VCaP (cell line): Measurements from ENCODE around the gene ZNF467.

Experiments
- H3K27ac ChIP-seq: fragments of 450-650 bp; 2 replicates; pipeline ENCODE4 v1.5.1; 2017
- TF ChIP-seq, protein P1 (sequence below): fragments of 450-650 bp; conservative IDR thresholded peaks from 2 replicates; pipeline ENCODE4 v1.5.1; 2017; ENCODE audit warnings: mild to moderate bottlenecking, moderate library complexity

Gene ZNF467

DNA sequence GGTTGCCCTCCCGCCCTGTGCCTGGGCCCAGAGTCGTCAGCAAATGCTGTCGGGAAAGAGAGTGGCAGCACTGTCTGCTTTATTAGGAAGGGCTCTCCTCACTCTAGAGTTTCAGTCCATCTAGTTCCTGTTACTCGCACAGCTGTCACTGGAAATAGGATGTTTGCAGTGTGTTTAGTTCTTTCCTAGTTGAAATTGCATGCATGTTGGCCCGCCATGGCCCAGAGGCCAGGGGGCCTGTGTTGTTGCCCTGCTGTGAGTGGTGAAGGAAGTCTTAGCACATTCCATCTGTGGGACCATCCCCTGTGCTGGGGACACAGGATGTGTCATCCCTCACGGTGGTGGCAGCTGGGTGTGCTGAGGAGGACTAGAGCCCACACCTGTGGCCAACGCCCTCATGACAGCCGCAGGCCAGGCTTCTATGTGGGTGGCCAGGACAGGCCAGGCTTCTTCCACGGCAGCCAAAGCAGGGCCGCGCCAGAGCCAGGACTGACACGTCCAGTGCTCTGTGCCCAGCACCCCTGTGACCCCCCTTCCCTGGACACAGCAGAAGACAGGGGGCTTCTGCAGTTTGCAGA lies 45.4 kb downstream of the ZNF467 start:
- TF ChIP-seq, protein P1, sequence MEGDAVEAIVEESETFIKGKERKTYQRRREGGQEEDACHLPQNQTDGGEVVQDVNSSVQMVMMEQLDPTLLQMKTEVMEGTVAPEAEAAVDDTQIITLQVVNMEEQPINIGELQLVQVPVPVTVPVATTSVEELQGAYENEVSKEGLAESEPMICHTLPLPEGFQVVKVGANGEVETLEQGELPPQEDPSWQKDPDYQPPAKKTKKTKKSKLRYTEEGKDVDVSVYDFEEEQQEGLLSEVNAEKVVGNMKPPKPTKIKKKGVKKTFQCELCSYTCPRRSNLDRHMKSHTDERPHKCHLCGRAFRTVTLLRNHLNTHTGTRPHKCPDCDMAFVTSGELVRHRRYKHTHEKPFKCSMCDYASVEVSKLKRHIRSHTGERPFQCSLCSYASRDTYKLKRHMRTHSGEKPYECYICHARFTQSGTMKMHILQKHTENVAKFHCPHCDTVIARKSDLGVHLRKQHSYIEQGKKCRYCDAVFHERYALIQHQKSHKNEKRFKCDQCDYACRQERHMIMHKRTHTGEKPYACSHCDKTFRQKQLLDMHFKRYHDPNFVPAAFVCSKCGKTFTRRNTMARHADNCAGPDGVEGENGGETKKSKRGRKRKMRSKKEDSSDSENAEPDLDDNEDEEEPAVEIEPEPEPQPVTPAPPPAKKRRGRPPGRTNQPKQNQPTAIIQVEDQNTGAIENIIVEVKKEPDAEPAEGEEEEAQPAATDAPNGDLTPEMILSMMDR: no peak
- peak overlapping the region; percentile 71 for H3K27ac ChIP-seq

DNA sequence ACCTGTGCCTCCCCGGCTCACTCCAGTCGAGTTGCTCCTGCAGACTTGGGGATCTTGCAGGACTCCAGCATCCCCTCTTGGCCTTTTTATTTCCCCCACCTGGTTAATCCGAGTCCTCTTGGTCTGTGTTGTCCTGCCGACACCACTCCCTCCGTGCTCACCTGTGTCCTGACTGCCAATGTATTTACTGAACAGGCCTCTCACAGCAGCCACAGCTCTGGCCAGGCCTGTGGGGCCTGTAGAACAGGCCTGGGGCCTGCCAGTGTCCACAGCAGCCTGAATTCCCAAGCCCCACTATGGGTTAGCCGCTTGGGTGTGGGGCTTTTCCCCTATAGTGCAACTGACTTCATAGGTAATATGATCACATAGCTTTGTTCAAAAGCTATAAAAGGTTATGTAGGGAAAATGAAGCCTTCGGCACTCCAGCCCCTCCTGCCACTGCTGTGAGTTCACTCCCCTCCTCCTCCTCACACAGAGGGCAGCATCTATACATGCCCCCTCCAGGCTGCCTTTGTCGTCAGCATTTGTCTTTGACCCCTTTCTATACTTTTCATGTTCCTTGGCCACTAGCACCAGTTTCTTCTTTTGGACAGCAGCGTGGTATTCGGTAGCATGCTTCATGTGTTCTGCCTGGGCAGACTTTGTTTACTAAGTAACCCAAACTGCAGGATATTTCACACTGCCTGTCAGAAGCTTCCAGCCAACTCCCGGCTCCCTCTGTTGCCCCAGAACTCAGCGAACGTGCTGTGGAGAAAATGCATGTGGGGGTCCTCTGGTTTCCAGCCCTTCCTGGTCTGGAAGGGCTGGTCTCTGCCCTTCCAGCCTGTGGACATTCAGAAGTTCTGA lies 46.1 kb downstream of the ZNF467 start:
- TF ChIP-seq, protein P1: no peak
- H3K27ac ChIP-seq: peak overlapping the region; percentile 71

DNA sequence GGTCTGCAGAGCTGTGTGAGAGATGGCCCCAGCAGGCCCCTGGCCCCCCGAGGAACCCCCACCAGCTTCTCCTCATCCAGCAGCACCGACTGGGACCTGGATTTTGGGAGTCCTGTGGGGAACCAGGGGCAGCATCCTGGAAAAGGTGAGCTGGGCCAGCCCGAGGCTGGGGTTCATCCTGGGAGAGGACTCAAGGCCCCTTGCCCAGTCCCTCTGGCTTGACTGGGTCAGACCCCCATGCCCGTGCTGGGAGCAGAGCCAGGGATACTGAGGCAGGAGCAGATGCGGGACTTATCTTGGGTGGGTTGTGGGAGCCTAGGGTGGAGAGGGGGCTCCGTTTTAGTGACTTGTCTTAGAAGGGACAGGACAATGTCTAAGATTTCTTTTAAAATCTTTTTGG lies 47.5 kb downstream of the ZNF467 start:
- H3K27ac ChIP-seq: peak overlapping the region; percentile 71
- TF ChIP-seq, protein P1: no peak

DNA sequence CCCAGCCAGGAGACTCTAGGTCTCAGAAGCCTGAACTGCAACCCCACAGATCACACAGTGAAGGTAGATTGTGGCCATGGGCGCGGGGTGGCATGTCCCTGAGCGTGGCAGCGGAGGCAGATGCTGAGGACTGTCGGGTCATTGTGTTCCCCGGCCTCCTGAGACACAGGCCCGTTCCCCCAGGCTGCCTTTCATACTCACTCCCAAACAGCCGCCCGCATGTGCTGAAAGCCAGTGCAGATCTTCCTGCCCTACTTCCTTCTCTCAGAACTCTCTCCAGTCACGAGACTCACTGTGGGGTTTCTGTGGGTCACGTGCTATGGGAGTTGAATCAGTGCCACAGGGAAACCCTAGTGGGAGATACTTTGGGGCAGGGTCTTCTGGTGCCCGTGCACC lies 48.0 kb downstream of the ZNF467 start:
- TF ChIP-seq, protein P1: no peak
- peak overlapping the region; percentile 71 for H3K27ac ChIP-seq

DNA sequence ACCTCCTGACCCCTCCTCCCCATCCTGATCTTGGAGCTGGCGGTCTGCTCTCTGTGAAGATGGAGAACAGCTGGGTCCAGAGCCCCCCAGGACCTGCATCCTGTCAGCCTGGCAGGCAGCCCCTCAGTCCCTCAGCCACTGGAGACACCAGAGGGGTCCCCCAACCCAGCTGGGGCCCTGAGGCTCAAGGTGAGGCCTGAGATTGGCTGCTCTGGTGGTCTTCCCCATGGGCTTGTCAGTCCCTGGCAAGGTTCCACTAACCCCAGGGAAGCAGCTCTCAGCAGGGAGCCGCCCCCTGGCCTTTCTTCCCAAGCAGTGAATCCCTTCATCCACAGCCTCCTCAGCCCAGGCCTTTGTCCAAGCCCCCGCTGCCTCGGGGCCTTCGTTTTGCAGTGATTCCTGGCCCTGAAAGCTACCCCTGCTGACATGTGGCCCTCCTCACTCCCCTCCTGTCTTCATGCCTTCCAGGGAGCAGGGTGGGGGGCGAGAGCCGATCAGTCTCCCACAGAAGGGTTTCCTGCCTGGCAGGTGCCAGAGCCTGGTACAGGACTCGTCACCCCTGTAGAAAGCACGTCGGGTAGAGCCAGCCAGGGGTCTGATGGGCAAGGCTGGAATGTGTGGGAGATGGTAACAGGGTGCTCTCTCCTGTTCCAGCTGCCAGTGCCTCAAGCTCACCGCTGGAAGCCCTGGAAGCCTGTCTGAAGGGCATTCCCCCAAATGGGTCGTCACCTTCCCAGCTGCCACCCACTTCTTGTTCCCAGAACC lies 48.5 kb downstream of the ZNF467 start:
- TF ChIP-seq, protein P1: no peak
- no peak overlapping the region; the same call in 1 of the 2 replicates for H3K27ac ChIP-seq

DNA sequence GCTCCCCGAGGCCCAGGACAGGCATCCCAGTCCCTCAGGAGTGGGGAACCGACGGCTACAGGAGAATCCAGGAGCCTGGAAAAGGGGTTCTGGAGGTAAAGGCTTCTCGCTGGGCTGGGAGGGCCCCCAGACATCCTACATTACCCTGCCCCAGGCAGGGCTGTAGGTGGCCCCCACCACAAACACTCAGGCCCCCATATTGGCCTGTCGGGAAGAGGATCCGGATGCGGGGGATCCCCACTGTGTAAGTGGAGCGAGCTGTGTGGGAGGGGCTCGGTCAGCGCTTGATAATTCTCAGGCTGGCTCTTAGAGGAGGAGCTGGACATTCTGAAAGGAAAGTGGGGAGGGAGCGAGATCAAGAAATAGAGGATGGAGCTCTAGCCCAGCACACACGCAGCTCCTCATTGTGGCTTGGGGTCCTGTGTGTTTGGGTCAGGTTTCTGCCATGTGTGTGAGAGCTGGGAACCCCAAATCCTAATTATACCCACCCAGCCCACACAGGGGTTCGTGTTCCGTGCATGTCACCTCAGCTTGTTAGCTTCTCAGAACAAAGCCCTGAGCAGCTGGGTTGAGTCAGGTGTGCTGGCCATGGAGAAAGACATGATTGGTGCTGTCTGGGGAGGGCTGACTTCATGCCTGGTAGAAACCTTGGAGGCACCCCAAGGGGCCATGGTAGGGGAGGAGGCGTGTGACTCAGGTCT lies 49.4 kb downstream of the ZNF467 start:
- no peak overlapping the region for H3K27ac ChIP-seq
- TF ChIP-seq, protein P1: no peak
